Transverse colon (tissue), 4 donors: ENCODE results near the gene MRNIP. TPM values are rescaled to one million over a fixed set of nuclear protein-coding genes. Genes with fewer than 3 reads are reported as not detected.

ENCODE experiments used
- DNase-seq: peaks from one replicate; pipeline ENCODE4 v3.0.0-alpha.2; 2019
- H3K27ac ChIP-seq, 4 donors: fragments of 200-600 bp; sonication (generic); 2 replicates each; pipeline ENCODE4 v1.5.1; 2016 to 2018; ENCODE audit warnings: inconsistent platforms in 4 of 4
- H3K27me3 ChIP-seq: fragments of 200-600 bp; sonication (generic); 2 replicates; pipeline ENCODE4 v1.5.1; 2017; ENCODE audit warnings: inconsistent platforms
- H3K36me3 ChIP-seq, 4 donors: fragments of 200-600 bp; sonication (generic); 2 replicates each; pipeline ENCODE4 v1.5.1; 2017 to 2019; ENCODE audit warnings: inconsistent platforms in 4 of 4
- H3K4me1 ChIP-seq, 4 donors: fragments of 200-600 bp; sonication (generic); 2 replicates each; pipeline ENCODE4 v1.5.1; 2017 to 2020; ENCODE audit warnings: inconsistent platforms in 4 of 4
- H3K4me3 ChIP-seq, 4 donors: fragments of 200-600 bp; sonication (generic); 1 replicate in 1 of 4; 2 replicates in 3 of 4; pipeline versions ENCODE4 v1.5.1 to v1.6.1; 2017 to 2019; ENCODE audit warnings: inconsistent platforms in 4 of 4
- H3K9me3 ChIP-seq, 2 donors: fragments of 200-600 bp; sonication (generic); 2 replicates each; pipeline ENCODE4 v1.5.1; 2017 to 2019; ENCODE audit warnings: inconsistent platforms in 2 of 2
- EP300 ChIP-seq: sonication (generic); formaldehyde crosslinking; IDR thresholded peaks from one replicate; pipeline ENCODE4 v1.6.1; 2017; ENCODE audit warnings: antibody characterized with exemption, low read depth
- POLR2A ChIP-seq: fragments of 450-650 bp; IDR thresholded peaks from one replicate; pipeline ENCODE4 v1.6.1; 2016; ENCODE audit warnings: antibody characterized with exemption, mild to moderate bottlenecking, moderate library complexity
- POLR2AphosphoS5 ChIP-seq, 3 donors: sonication (generic); formaldehyde crosslinking; IDR thresholded peaks; one replicate each; pipeline ENCODE4 v1.6.1; 2016; ENCODE audit warnings: antibody characterized with exemption in 3 of 3
- WGBS, 2 donors: methylation state at CpG; one replicate each; pipeline ENCODE4 v1.1.5; 2018; ENCODE audit warnings: low coverage in 1 of 2; 5-methylcytosine and 5-hydroxymethylcytosine counted together
- in situ Hi-C, 4 donors: fragments of 200-750 bp; cut with MboI; loops; one replicate each; pipeline versions ENCODE4 v1.15.0 to v1.15.1; 2017; ENCODE audit warnings: low sequenced_read_pairs in 3 of 4, low pct_ligation_motif_present in 1 of 4, low pct_unique_long_range_greater_than_20kb in 1 of 4
- intact Hi-C: fragments of 100-400 bp; cut with DNase I; formaldehyde crosslinking; loops from one replicate; pipeline ENCODE4 v1.15.1; 2023; ENCODE audit warnings: low total_unique reads
- total RNA-seq, 4 donors: library from RNA; depleted of rRNA; stranded (reverse); fragments of >200 nt; gene quantifications; one replicate each; pipeline ENCODE4 v1.1.0, GENCODE V29; 2016
- TF ChIP-seq, protein P1 (sequence below), 5 experiments: fragments of 200-600 bp in 3 of 5; fragments of 450-650 bp in 2 of 5; sonication (generic) in 3 of 5; IDR thresholded peaks; 1 replicate in 2 of 5; 2 replicates in 3 of 5; pipeline ENCODE4 v1.5.1; 2016 to 2017; ENCODE audit warnings: antibody characterized with exemption in 5 of 5, inconsistent platforms in 3 of 5, mild to moderate bottlenecking in 2 of 5, moderate library complexity in 1 of 5

MRNIP gene
- total RNA-seq, 4 donors from 2014 or later: 24.7 to 124 (median 42.9) TPM

DNA sequence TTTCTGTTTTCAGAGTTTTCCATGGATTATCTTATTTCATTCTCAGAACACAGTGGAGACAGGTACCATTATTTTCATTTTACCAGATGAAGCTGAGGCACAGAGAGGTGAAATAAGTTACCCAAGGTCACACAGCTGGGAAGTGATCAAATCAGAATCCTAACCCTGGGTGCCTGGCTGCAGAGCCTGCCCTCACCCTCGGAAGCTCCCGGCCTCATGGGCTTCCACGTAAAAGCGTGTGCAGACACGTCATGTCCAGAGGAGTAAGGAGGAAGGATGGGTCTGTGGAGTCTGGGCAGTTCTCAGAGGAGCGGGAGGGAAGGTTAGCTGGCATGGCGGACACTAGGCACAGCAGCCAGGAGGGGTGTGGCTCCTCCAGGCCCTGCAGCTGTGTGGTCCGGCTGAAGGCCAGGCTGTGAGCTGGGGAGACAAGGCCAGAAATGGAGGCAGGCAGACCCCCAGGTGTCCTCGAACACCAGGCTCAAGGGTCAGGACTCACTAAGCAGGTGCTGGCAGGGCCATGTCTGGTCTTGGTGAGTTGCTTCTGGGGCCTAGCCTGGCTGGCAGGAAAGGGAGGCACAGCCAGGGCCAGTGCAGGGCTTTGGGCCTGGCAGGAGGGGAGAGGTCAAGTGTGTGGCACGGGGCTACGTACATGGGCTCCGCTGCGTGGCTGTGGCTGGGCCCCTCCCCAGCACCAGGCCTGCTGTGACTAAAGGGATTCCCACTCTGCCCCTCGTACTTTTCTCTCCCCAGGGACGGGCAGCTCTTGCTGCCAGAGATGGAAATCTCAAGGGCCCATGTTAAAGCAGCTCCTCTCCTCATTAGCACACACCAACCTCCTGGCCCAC is 43.5 kb upstream of the MRNIP start:
- Histone ChIP-seq H3K4me3 (no peak overlapping the region), H3K4me1 (peaks cover 10 to 17% (median 11%) of the 10 kb centered on the region in 4 donors), H3K27ac (no peak overlapping the region), H3K36me3 (peaks cover 0 to 38% (median 16%) of the 10 kb centered on the region in 4 donors), H3K9me3 (no peaks in the 10 kb centered on the region), H3K27me3 (no peaks in the 10 kb centered on the region)
- intact Hi-C loops: no loop called here
- DNase-seq: no peak
- 87% methylated on average over 14 of the region's 15 CpGs; no CpG with 5 or more reads in 1 of the 2 donors for WGBS, 2 donors
- TF ChIP-seq, protein P1, sequence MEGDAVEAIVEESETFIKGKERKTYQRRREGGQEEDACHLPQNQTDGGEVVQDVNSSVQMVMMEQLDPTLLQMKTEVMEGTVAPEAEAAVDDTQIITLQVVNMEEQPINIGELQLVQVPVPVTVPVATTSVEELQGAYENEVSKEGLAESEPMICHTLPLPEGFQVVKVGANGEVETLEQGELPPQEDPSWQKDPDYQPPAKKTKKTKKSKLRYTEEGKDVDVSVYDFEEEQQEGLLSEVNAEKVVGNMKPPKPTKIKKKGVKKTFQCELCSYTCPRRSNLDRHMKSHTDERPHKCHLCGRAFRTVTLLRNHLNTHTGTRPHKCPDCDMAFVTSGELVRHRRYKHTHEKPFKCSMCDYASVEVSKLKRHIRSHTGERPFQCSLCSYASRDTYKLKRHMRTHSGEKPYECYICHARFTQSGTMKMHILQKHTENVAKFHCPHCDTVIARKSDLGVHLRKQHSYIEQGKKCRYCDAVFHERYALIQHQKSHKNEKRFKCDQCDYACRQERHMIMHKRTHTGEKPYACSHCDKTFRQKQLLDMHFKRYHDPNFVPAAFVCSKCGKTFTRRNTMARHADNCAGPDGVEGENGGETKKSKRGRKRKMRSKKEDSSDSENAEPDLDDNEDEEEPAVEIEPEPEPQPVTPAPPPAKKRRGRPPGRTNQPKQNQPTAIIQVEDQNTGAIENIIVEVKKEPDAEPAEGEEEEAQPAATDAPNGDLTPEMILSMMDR (IDR thresholded peaks at IDR 0.05): no peak
- no peak for TF ChIP-seq EP300
- no peak for TF ChIP-seq POLR2A
- TF ChIP-seq POLR2AphosphoS5 (IDR thresholded peaks at IDR 0.05): no peak
- in situ Hi-C loops: loop anchor here in 1 of 4 donors (25.0 kb wide), 1 partner anchor 185 kb away; no protein-coding TSS in a partner anchor

GRCh38 chr5:179901462-179901861 is 42.8 kb upstream of the MRNIP start:
- H3K4me1 ChIP-seq: peaks cover 4 to 10% (median 5%) of the 10 kb centered on the region in 4 donors
- intact Hi-C loops: no loop called here
- 87 to 95% methylated on average over 5 to 6 of the region's 6 CpGs for WGBS, 2 donors

DNA sequence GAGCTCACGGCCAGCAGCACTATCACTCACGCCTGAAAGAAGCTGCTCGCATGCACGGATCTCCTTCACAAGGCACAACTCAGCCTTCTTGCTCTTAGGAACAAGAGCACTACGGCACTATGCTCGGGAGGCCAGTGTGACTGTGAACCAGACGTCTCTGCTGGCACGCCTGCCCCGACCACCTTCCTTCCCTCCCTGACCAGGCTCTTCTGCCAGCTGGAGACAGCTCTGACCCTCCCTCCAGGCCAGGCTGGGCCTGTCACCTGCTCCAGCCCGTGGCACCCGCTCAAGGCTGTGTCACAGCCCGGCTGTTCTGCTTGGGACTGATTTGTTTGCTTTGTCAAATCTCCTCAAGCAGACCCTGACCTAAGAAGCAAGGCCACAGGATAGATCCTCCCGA is 42.1 kb upstream of the MRNIP start:
- 87% methylated on average over 13 of the region's 13 CpGs; no CpG with 5 or more reads in 1 of the 2 donors for WGBS, 2 donors
- H3K27ac ChIP-seq: no peak overlapping the region
- H3K4me1 ChIP-seq: peaks cover 0 to 2% (median 0%) of the 10 kb centered on the region in 4 donors
- H3K4me3 ChIP-seq: no peak overlapping the region
- TF ChIP-seq POLR2A (no peak), EP300 (no peak), POLR2AphosphoS5 (IDR thresholded peaks at IDR 0.05) (no peak)
- TF ChIP-seq, protein P1 (IDR thresholded peaks at IDR 0.05): no peak
- no peaks in the 10 kb centered on the region for H3K27me3 ChIP-seq
- no peak for DNase-seq
- intact Hi-C loops (no loop called here), in situ Hi-C loops (loop anchor here in 1 of 4 donors (25.0 kb wide), 1 partner anchor 187 kb away; no protein-coding TSS in a partner anchor)
- no peaks in the 10 kb centered on the region for H3K9me3 ChIP-seq
- peaks cover 0 to 41% (median 16%) of the 10 kb centered on the region in 4 donors for H3K36me3 ChIP-seq

More at GRCh38 chr5:179901462-179901861, 42.8 kb upstream of the MRNIP start:
- in situ Hi-C loops: loop anchor here in 1 of 4 donors (25.0 kb wide), 1 partner anchor 186 kb away; no protein-coding TSS in a partner anchor
- TF ChIP-seq POLR2A (no peak), EP300 (no peak), POLR2AphosphoS5 (IDR thresholded peaks at IDR 0.05) (no peak)
- TF ChIP-seq, protein P1 (IDR thresholded peaks at IDR 0.05): no peak
- H3K9me3 ChIP-seq: no peaks in the 10 kb centered on the region
- no peak overlapping the region for H3K4me3 ChIP-seq
- no peak overlapping the region for H3K27ac ChIP-seq
- H3K27me3 ChIP-seq: no peaks in the 10 kb centered on the region
- H3K36me3 ChIP-seq: peaks cover 0 to 41% (median 16%) of the 10 kb centered on the region in 4 donors
- DNase-seq: no peak

- in situ Hi-C loops (loop anchor here in 1 of 4 donors (25.0 kb wide), 1 partner anchor 187 kb away; no protein-coding TSS in a partner anchor), intact Hi-C loops (no loop called here)
- peaks cover 0 to 39% (median 16%) of the 10 kb centered on the region in 4 donors for H3K36me3 ChIP-seq
- no peaks in the 10 kb centered on the region for H3K4me1 ChIP-seq
- no peaks in the 10 kb centered on the region for H3K27me3 ChIP-seq
- no peak for TF ChIP-seq EP300
- TF ChIP-seq POLR2A: no peak
- TF ChIP-seq, protein P1 (IDR thresholded peaks at IDR 0.05): no peak
- TF ChIP-seq POLR2AphosphoS5 (IDR thresholded peaks at IDR 0.05): no peak
- no peak overlapping the region for H3K4me3 ChIP-seq
- H3K9me3 ChIP-seq: no peaks in the 10 kb centered on the region
- DNase-seq: no peak
- 88 to 97% methylated on average over 4 to 9 of the region's 9 CpGs for WGBS, 2 donors
- no peak overlapping the region for H3K27ac ChIP-seq
Measured at GRCh38 chr5:179900206-179900605, 41.6 kb upstream of the MRNIP start.
